Esophagus squamous epithelium (tissue), 5 donors: ENCODE data around the gene CEP55. TPM values are rescaled to one million over a fixed set of nuclear protein-coding genes. Genes with fewer than 3 reads are reported as not detected.

ENCODE experiments used
- DNase-seq: peaks from one replicate; lab custom pipeline; 2025; lab: John Stamatoyannopoulos, UW
- H3K27ac ChIP-seq, 4 donors: fragments of 200-600 bp; sonication (generic); one replicate each; pipeline ENCODE4 v1.5.1; 2016 to 2019; ENCODE audit warnings: mild to moderate bottlenecking in 1 of 4
- H3K27me3 ChIP-seq, 4 donors: fragments of 200-600 bp; sonication (generic); 1 replicate in 3 of 4; 2 replicates in 1 of 4; pipeline versions ENCODE4 v1.5.1 to v1.6.0; 2017 to 2021; ENCODE audit warnings: antibody characterized with exemption in 1 of 4
- H3K36me3 ChIP-seq, 3 donors: fragments of 200-600 bp; sonication (generic); one replicate each; pipeline ENCODE4 v1.5.1; 2016 to 2019
- H3K4me1 ChIP-seq, 3 donors: fragments of 200-600 bp; sonication (generic); one replicate each; pipeline ENCODE4 v1.5.1; 2017 to 2019
- H3K4me3 ChIP-seq, 4 donors: fragments of 200-600 bp; sonication (generic); 1 replicate in 3 of 4; 2 replicates in 1 of 4; pipeline ENCODE4 v1.5.1; 2016 to 2019; ENCODE audit warnings: mild to moderate bottlenecking in 2 of 4, moderate library complexity in 1 of 4
- H3K9me3 ChIP-seq, 3 donors: fragments of 200-600 bp; sonication (generic); one replicate each; pipeline ENCODE4 v1.5.1; 2016 to 2019
- CTCF ChIP-seq, 6 experiments: fragments of 450-650 bp in 4 of 6; fragments of 200-600 bp in 2 of 6; sonication (generic) in 2 of 6; IDR thresholded peaks; one replicate each; pipeline ENCODE4 v1.5.1; 2016 to 2019; ENCODE audit warnings: antibody characterized with exemption in 6 of 6, mild to moderate bottlenecking in 4 of 6, moderate library complexity in 4 of 6
- POLR2A ChIP-seq, 4 donors: fragments of 450-650 bp; IDR thresholded peaks; one replicate each; pipeline ENCODE4 v1.6.1; 2017; ENCODE audit warnings: antibody characterized with exemption in 4 of 4, mild to moderate bottlenecking in 4 of 4, moderate library complexity in 3 of 4
- WGBS, 2 donors: methylation state at CpG; one replicate each; pipeline ENCODE4 v1.1.5; 2018; 5-methylcytosine and 5-hydroxymethylcytosine counted together
- intact Hi-C: fragments of 100-400 bp; cut with DNase I; formaldehyde crosslinking; loops from one replicate; pipeline ENCODE4 v1.15.0; 2022
- total RNA-seq, 4 donors: library from RNA; depleted of rRNA; stranded (reverse); fragments of >200 nt; gene quantifications; one replicate each; pipeline ENCODE4 v1.1.0, GENCODE V29; 2016
- donor health status: DM: yes; HTN: yes; CAD: no.

CEP55 gene
- total RNA-seq, 4 donors from 2014 or later = 6.7 to 23.7 (median 14.4) TPM

- DNase-seq = no peak
- 84 to 100% methylated on average over 2 of the region's 3 CpGs for WGBS, 2 donors
- Histone ChIP-seq H3K27me3 (no peaks in the 10 kb centered on the region), H3K4me3 (no peak overlapping the region), H3K27ac (peak overlapping the region; percentile 83 to 94 (median 93)), H3K9me3 (no peaks in the 10 kb centered on the region), H3K4me1 (peaks cover 54 to 96% (median 91%) of the 10 kb centered on the region in 3 donors), H3K36me3 (peaks cover 0 to 16% (median 0%) of the 10 kb centered on the region in 3 donors)
- TF ChIP-seq POLR2A (IDR thresholded peaks at IDR 0.05) (no peak), CTCF (IDR thresholded peaks at IDR 0.05) (no peak)
- intact Hi-C loops = no loop called here
Measured at GRCh38 chr10:93469454-93469853, 27.0 kb upstream of the CEP55 start.

- DNase-seq = no peak
Measured at GRCh38 chr10:93471110-93471651, 25.2 kb upstream of the CEP55 start.

GRCh38 chr10:93473161-93473560 is 23.3 kb upstream of the CEP55 start:
- Histone ChIP-seq H3K9me3 (no peaks in the 10 kb centered on the region), H3K27me3 (no peaks in the 10 kb centered on the region), H3K4me1 (peaks cover 32 to 99% (median 82%) of the 10 kb centered on the region in 3 donors), H3K36me3 (peaks cover 0 to 29% (median 0%) of the 10 kb centered on the region in 3 donors), H3K4me3 (no peak overlapping the region), H3K27ac (peak overlapping the region in 3 of 4 donors; percentile 65 to 94 (median 93))
- 93% methylated on average over 2 of the region's 2 CpGs; no CpG with 5 or more reads in 1 of the 2 donors for WGBS, 2 donors
- TF ChIP-seq POLR2A (IDR thresholded peaks at IDR 0.05) (no peak), CTCF (IDR thresholded peaks at IDR 0.05) (no peak)
- intact Hi-C loops = no loop called here
- DNase-seq = no peak

More at GRCh38 chr10:93471110-93471651, 25.2 kb upstream of the CEP55 start:
- no peak overlapping the region for H3K4me3 ChIP-seq
- peaks cover 42 to 96% (median 91%) of the 10 kb centered on the region in 3 donors for H3K4me1 ChIP-seq
- peak overlapping the region; percentile 83 to 94 (median 94) for H3K27ac ChIP-seq
- H3K9me3 ChIP-seq = no peaks in the 10 kb centered on the region
- intact Hi-C loops = no loop called here
- H3K36me3 ChIP-seq = peaks cover 0 to 16% (median 0%) of the 10 kb centered on the region in 3 donors
- WGBS, 2 donors = 28 to 54% methylated on average over 4 to 5 of the region's 5 CpGs
- no peaks in the 10 kb centered on the region for H3K27me3 ChIP-seq
- TF ChIP-seq CTCF (IDR thresholded peaks at IDR 0.05) (no peak), POLR2A (IDR thresholded peaks at IDR 0.05) (no peak)

GRCh38 chr10:93473804-93474472 is 22.5 kb upstream of the CEP55 start:
- intact Hi-C loops = no loop called here
- H3K27me3 ChIP-seq = no peaks in the 10 kb centered on the region
- peaks cover 0 to 29% (median 0%) of the 10 kb centered on the region in 3 donors for H3K36me3 ChIP-seq
- no peaks in the 10 kb centered on the region for H3K9me3 ChIP-seq
- peak overlapping the region; percentile 1 to 94 (median 79) for H3K27ac ChIP-seq
- no peak for DNase-seq
- peaks cover 25 to 99% (median 77%) of the 10 kb centered on the region in 3 donors for H3K4me1 ChIP-seq
- 79 to 80% methylated on average over 7 of the region's 7 CpGs for WGBS, 2 donors
- TF ChIP-seq POLR2A (IDR thresholded peaks at IDR 0.05) (no peak), CTCF (IDR thresholded peaks at IDR 0.05) (no peak)
- H3K4me3 ChIP-seq = no peak overlapping the region

- Histone ChIP-seq H3K4me1 (peaks cover 29 to 99% (median 74%) of the 10 kb centered on the region in 3 donors), H3K36me3 (peaks cover 0 to 21% (median 0%) of the 10 kb centered on the region in 3 donors), H3K9me3 (no peaks in the 10 kb centered on the region), H3K27ac (peak overlapping the region; percentile 55 to 76 (median 68)), H3K27me3 (no peaks in the 10 kb centered on the region), H3K4me3 (no peak overlapping the region)
- DNase-seq = no peak
- no peak for TF ChIP-seq POLR2A (IDR thresholded peaks at IDR 0.05)
- TF ChIP-seq CTCF (IDR thresholded peaks at IDR 0.05) = no peak
- intact Hi-C loops = no loop called here
- WGBS, 2 donors = 33 to 47% methylated on average over 2 of the region's 2 CpGs
Measured at GRCh38 chr10:93475227-93475626, 21.2 kb upstream of the CEP55 start.
